SU-DHL-6 (cell line): ENCODE data around the gene SPRTN.

Source experiments
- CTCF ChIP-seq: fragments of 200-600 bp; sonication (generic); IDR thresholded peaks from one replicate; pipeline ENCODE4 v1.5.1; 2017; ENCODE audit warnings: antibody characterized with exemption, mild to moderate bottlenecking, low read length, moderate library complexity; ENCODE audit not compliant: insufficient read depth, poor library complexity, severe bottlenecking
- EZH2phosphoT487 ChIP-seq: fragments of 200-600 bp; sonication (generic), shearing (Covaris generic); conservative IDR thresholded peaks from 2 replicates; pipeline ENCODE4 v1.6.1; 2018; ENCODE audit warnings: mild to moderate bottlenecking, antibody characterized with exemption, low read length, moderate library complexity, mixed read lengths

- no peak for TF ChIP-seq CTCF
- TF ChIP-seq EZH2phosphoT487, result no peak
These were observed 46.8 kb downstream of the SPRTN start for GRCh38 chr1:231384696-231385415.
